GM19193 (cell line): ENCODE results near the gene EMP2.

ENCODE experiments used
- POLR2A ChIP-seq: IDR thresholded peaks from 4 replicates; pipeline ENCODE4 v1.6.1; 2011; ENCODE audit not compliant: insufficient read depth, insufficient read length; ENCODE audit errors: extremely low read depth

EMP2 gene

GRCh38 chr16:10497132-10498101 lies 83.0 kb downstream of the EMP2 start:
- TF ChIP-seq POLR2A: no peak

GRCh38 chr16:10495031-10495345 lies 85.4 kb downstream of the EMP2 start:
- TF ChIP-seq POLR2A: no peak

GRCh38 chr16:10494343-10495030 lies 85.9 kb downstream of the EMP2 start:
- no peak for TF ChIP-seq POLR2A

- no peak for TF ChIP-seq POLR2A
These were observed 87.1 kb downstream of the EMP2 start for GRCh38 chr16:10493276-10493675.

GRCh38 chr16:10490141-10490540 lies 90.3 kb downstream of the EMP2 start:
- no peak for TF ChIP-seq POLR2A

- no peak for TF ChIP-seq POLR2A
These were observed 94.6 kb downstream of the EMP2 start for GRCh38 chr16:10485698-10486382.

GRCh38 chr16:10485159-10485558 lies 95.2 kb downstream of the EMP2 start:
- TF ChIP-seq POLR2A: no peak

- no peak for TF ChIP-seq POLR2A
These were observed 100.2 kb downstream of the EMP2 start for GRCh38 chr16:10480151-10480550.
